Stomach (tissue), 4 donors: Measurements from ENCODE around the gene BCAM.

Experiments used
- CTCF ChIP-seq, 7 experiments: fragments of 450-650 bp in 4 of 7; fragments of 200-600 bp in 3 of 7; sonication (generic) in 3 of 7; IDR thresholded peaks; one replicate each; pipeline ENCODE4 v1.5.1; 2016 to 2019; ENCODE audit warnings: antibody characterized with exemption in 7 of 7, control low read depth in 2 of 7, mild to moderate bottlenecking in 1 of 7
- EP300 ChIP-seq: sonication (generic); formaldehyde crosslinking; IDR thresholded peaks from one replicate; pipeline ENCODE4 v1.6.1; 2017; ENCODE audit warnings: antibody characterized with exemption
- POLR2AphosphoS5 ChIP-seq, 3 donors: sonication (generic); formaldehyde crosslinking; IDR thresholded peaks; one replicate each; pipeline ENCODE4 v1.6.1; 2016; ENCODE audit warnings: antibody characterized with exemption in 3 of 3

GRCh38 chr19:44816301-44816700 is 7.4 kb downstream of the BCAM start:
- TF ChIP-seq EP300 = no peak
- no peak for TF ChIP-seq CTCF (IDR thresholded peaks at IDR 0.05)
- TF ChIP-seq POLR2AphosphoS5 (IDR thresholded peaks at IDR 0.05) = no peak
